Posterior cingulate gyrus (tissue), 11 donors: ENCODE measurements around the gene GLCCI1.
A peak's percentile ranks its signal among the peaks of the same experiment; 100 is the strongest.
"Not testable (repeated sequence)": the region's sequence is repeated elsewhere in the genome, so short reads cannot be mapped to it uniquely, and the experiment has no call there.

Experiments
- DNase-seq, 10 donors: peaks; one replicate each; pipeline versions ENCODE4 v3.0.0 to v3.0.0-alpha.2; 2020 to 2021; ENCODE audit warnings: mixed read lengths in 3 of 10
- intact Hi-C: fragments of 100-400 bp; cut with DNase I; formaldehyde crosslinking; loops from one replicate; pipeline ENCODE4 v1.15.1; 2023

Gene GLCCI1

GRCh38 chr7:8040768-8041369 lies 72.3 kb downstream of the GLCCI1 start:
- no peak for DNase-seq
- intact Hi-C loops = no loop called here

- no peak for DNase-seq
- intact Hi-C loops = no loop called here
Observed at GRCh38 chr7:8042796-8043535, 74.4 kb downstream of the GLCCI1 start.

- no peak for DNase-seq
- intact Hi-C loops = no loop called here
Observed at GRCh38 chr7:8044761-8045430, 76.3 kb downstream of the GLCCI1 start.

- DNase-seq, intact Hi-C loops: not testable (repeated sequence)
Observed at GRCh38 chr7:8048067-8048466, 79.5 kb downstream of the GLCCI1 start.

GRCh38 chr7:8051373-8051772 lies 82.8 kb downstream of the GLCCI1 start:
- intact Hi-C loops = no loop called here

GRCh38 chr7:8051998-8052397 lies 83.4 kb downstream of the GLCCI1 start:
- DNase-seq = no peak
- intact Hi-C loops = no loop called here

More at GRCh38 chr7:8051373-8051772, 82.8 kb downstream of the GLCCI1 start:
- DNase-seq = no peak

- DNase-seq = no peak
- intact Hi-C loops = no loop called here
Observed at GRCh38 chr7:8052824-8053223, 84.2 kb downstream of the GLCCI1 start.

GRCh38 chr7:8056439-8056838 lies 87.8 kb downstream of the GLCCI1 start:
- DNase-seq = no peak
- intact Hi-C loops = no loop called here

GRCh38 chr7:8057566-8057965 lies 89.0 kb downstream of the GLCCI1 start:
- DNase-seq = no peak
- intact Hi-C loops = no loop called here

GRCh38 chr7:8058322-8058721 lies 89.7 kb downstream of the GLCCI1 start:
- no peak for DNase-seq
- intact Hi-C loops = no loop called here

GRCh38 chr7:8058852-8059251 lies 90.3 kb downstream of the GLCCI1 start:
- DNase-seq = no peak
- intact Hi-C loops = no loop called here

- no peak for DNase-seq
- intact Hi-C loops = no loop called here
Observed at GRCh38 chr7:8060241-8060640, 91.6 kb downstream of the GLCCI1 start.

- intact Hi-C loops, DNase-seq: not testable (repeated sequence)
Observed at GRCh38 chr7:8063300-8063699, 94.7 kb downstream of the GLCCI1 start.

- no peak for DNase-seq
- intact Hi-C loops = no loop called here
Observed at GRCh38 chr7:8063706-8064297, 95.2 kb downstream of the GLCCI1 start.

GRCh38 chr7:8064828-8065227 lies 96.2 kb downstream of the GLCCI1 start:
- DNase-seq = no peak
- intact Hi-C loops = no loop called here

GRCh38 chr7:8065356-8065813 lies 96.8 kb downstream of the GLCCI1 start:
- no peak for DNase-seq
- intact Hi-C loops = no loop called here

- intact Hi-C loops = no loop called here
- DNase-seq = peak in 6 of 10 donors; percentile 12 to 89 (median 38)
Observed at GRCh38 chr7:8068892-8069686, 100.5 kb downstream of the GLCCI1 start.

- intact Hi-C loops = no loop called here
- peak in 1 of 10 donors; percentile 27 for DNase-seq
Observed at GRCh38 chr7:8070451-8071180, 102.0 kb downstream of the GLCCI1 start.

GRCh38 chr7:8078418-8078817 lies 109.8 kb downstream of the GLCCI1 start:
- intact Hi-C loops = no loop called here
- no peak for DNase-seq

- no peak for DNase-seq
- intact Hi-C loops = no loop called here
Observed at GRCh38 chr7:8082762-8083161, 114.2 kb downstream of the GLCCI1 start.
